Keratinocyte (primary cell): ENCODE measurements around the gene PER1. TPM values are rescaled to one million over a fixed set of nuclear protein-coding genes. Genes with fewer than 3 reads are reported as not detected.
A peak's percentile ranks its signal among the peaks of the same experiment; 100 is the strongest.

Experiments used
- DNase-seq: peaks from one replicate; pipeline ENCODE4 v3.0.0-alpha.2; 2011; ENCODE audit warnings: low read depth, missing footprints, low spot score
- FAIRE-seq: peaks from 2 replicates; lab custom pipeline; 2011; peaks lifted over from hg19 to GRCh38; lab: Jason Lieb, UNC
- H2AFZ ChIP-seq: 2 replicates; pipeline ENCODE4 v1.6.0; 2012; ENCODE audit warnings: low read length, control low read depth, inconsistent platforms; ENCODE audit not compliant: control insufficient read depth
- H3K27ac ChIP-seq: 2 replicates; pipeline ENCODE4 v1.5.1; 2011; ENCODE audit warnings: low read length; ENCODE audit not compliant: control insufficient read depth, insufficient read depth
- H3K27me3 ChIP-seq: 3 replicates; pipeline ENCODE4 v1.6.0; 2011; ENCODE audit warnings: low read length; ENCODE audit not compliant: control insufficient read depth, insufficient read depth; ENCODE audit errors: extremely low read depth
- H3K36me3 ChIP-seq, 2 experiments: 2 replicates in 1 of 2; 3 replicates in 1 of 2; pipeline ENCODE4 v1.5.1; 2011; ENCODE audit warnings: low read length in 2 of 2, mild to moderate bottlenecking in 1 of 2; ENCODE audit not compliant: control insufficient read depth in 2 of 2, insufficient read depth in 2 of 2; ENCODE audit errors: extremely low read depth in 1 of 2
- H3K4me1 ChIP-seq: 3 replicates; pipeline ENCODE4 v1.5.1; 2011; ENCODE audit warnings: low read length; ENCODE audit not compliant: control insufficient read depth, insufficient read depth; ENCODE audit errors: extremely low read depth
- H3K4me2 ChIP-seq: 3 replicates; pipeline ENCODE4 v1.6.0; 2011; ENCODE audit warnings: low read depth, low read length; ENCODE audit not compliant: control insufficient read depth, insufficient read depth; ENCODE audit errors: extremely low read depth
- H3K4me3 ChIP-seq, 3 experiments: fragments of 200-600 bp in 1 of 3; sonication (generic) in 1 of 3; 2 replicates in 2 of 3; 3 replicates in 1 of 3; pipeline ENCODE4 v1.5.1; 2011 to 2016; ENCODE audit warnings: low read length in 3 of 3, mild to moderate bottlenecking in 3 of 3, control low read depth in 2 of 3, inconsistent platforms in 1 of 3, low read depth in 1 of 3, mixed read lengths in 1 of 3, mixed run types in 1 of 3, moderate library complexity in 1 of 3; ENCODE audit not compliant: control insufficient read depth in 2 of 3, insufficient read depth in 2 of 3; ENCODE audit errors: extremely low read depth in 1 of 3
- H3K79me2 ChIP-seq: 2 replicates; pipeline ENCODE4 v1.6.0; 2012; ENCODE audit warnings: low read length; ENCODE audit not compliant: control insufficient read depth, insufficient read depth
- H3K9ac ChIP-seq: 3 replicates; pipeline ENCODE4 v1.6.0; 2011; ENCODE audit warnings: low read length; ENCODE audit not compliant: control insufficient read depth, insufficient read depth; ENCODE audit errors: extremely low read depth
- H3K9me1 ChIP-seq: 3 replicates; pipeline ENCODE4 v1.6.0; 2011; ENCODE audit warnings: low read length; ENCODE audit not compliant: control insufficient read depth, insufficient read depth; ENCODE audit errors: extremely low read depth
- H3K9me3 ChIP-seq: 2 replicates; pipeline ENCODE4 v1.5.1; 2012; ENCODE audit warnings: low read depth, low read length; ENCODE audit not compliant: control insufficient read depth
- H4K20me1 ChIP-seq: 3 replicates; pipeline ENCODE4 v1.6.0; 2011; ENCODE audit warnings: low read length; ENCODE audit not compliant: control insufficient read depth, insufficient read depth; ENCODE audit errors: extremely low read depth
- CTCF ChIP-seq, 3 experiments: IDR thresholded peaks in 1 of 3; conservative IDR thresholded peaks in 1 of 3; optimal IDR thresholded peaks in 1 of 3; 2 replicates in 2 of 3; 3 replicates in 1 of 3; pipeline versions ENCODE3 to v1.5.1; 2011; ENCODE audit warnings: low read length in 3 of 3, mild to moderate bottlenecking in 3 of 3, moderate library complexity in 2 of 3, control low read depth in 1 of 3, inconsistent platforms in 1 of 3; ENCODE audit not compliant: insufficient read depth in 2 of 3; ENCODE audit errors: extremely low read depth in 1 of 3
- EZH2 ChIP-seq: IDR thresholded peaks from one replicate; pipeline ENCODE4 v1.6.1; 2012; ENCODE audit warnings: inconsistent platforms, mild to moderate bottlenecking, low read length, moderate library complexity
- dilution Hi-C: fragments of 300-500 bp; cut with MboI; formaldehyde crosslinking; loops from one replicate; pipeline ENCODE4 v1.7.0; 2020; ENCODE audit warnings: low sequenced_read_pairs; ENCODE audit not compliant: extremely low pct_ligation_motif_present
- polyA plus RNA-seq, 5 experiments: library from polyadenylated mRNA; depleted of rRNA in 3 of 5; stranded (reverse) in 3 of 5; stranded (forward) in 1 of 5; unstranded in 1 of 5; fragments of >200 nt; gene quantifications; 1 replicate in 1 of 5; 2 replicates in 3 of 5; 3 replicates in 1 of 5; pipeline versions ENCODE4 v1.2.1 to v1.2.3, GENCODE V29; 2011 to 2012; ENCODE audit warnings: missing spikeins in 2 of 5, low read depth in 1 of 5, low replicate concordance in 1 of 5

Gene PER1
- polyA plus RNA-seq, 1 donor (not counting 4 experiments of a cell fraction or from before 2014, with no cell fraction given): 15.1 TPM

- H3K4me2 ChIP-seq: peak overlapping the region; percentile 65
- H3K9me1 ChIP-seq: peaks cover 3% of the 10 kb centered on the region
- peak overlapping the region; percentile 67 for H3K27ac ChIP-seq
- H3K9me3 ChIP-seq: no peaks in the 10 kb centered on the region
- peak overlapping the region; percentile 80 for H2AFZ ChIP-seq
- dilution Hi-C loops: no loop called here
- H3K9ac ChIP-seq: peak overlapping the region; percentile 50
- no peaks in the 10 kb centered on the region for H3K27me3 ChIP-seq
- no peaks in the 10 kb centered on the region for H3K79me2 ChIP-seq
- no peaks in the 10 kb centered on the region for H4K20me1 ChIP-seq
- H3K4me1 ChIP-seq: peaks cover 31% of the 10 kb centered on the region
- FAIRE-seq: peak; percentile 99
- no peak for TF ChIP-seq EZH2
- no peak for TF ChIP-seq CTCF (optimal IDR thresholded peaks at IDR 0.05 in 1 of 3, IDR thresholded peaks at IDR 0.05 in 1 of 3, conservative IDR thresholded peaks at IDR 0.05 in 1 of 3; ENCODE audit: extremely low read depth in 1 of 3, insufficient read depth in 2 of 3, low read length in 3 of 3)
- no peak for DNase-seq
- no peak overlapping the region for H3K4me3 ChIP-seq
- no peaks in the 10 kb centered on the region for H3K36me3 ChIP-seq
Observed at GRCh38 chr17:8105957-8106398, 46.2 kb downstream of the PER1 start.

DNA sequence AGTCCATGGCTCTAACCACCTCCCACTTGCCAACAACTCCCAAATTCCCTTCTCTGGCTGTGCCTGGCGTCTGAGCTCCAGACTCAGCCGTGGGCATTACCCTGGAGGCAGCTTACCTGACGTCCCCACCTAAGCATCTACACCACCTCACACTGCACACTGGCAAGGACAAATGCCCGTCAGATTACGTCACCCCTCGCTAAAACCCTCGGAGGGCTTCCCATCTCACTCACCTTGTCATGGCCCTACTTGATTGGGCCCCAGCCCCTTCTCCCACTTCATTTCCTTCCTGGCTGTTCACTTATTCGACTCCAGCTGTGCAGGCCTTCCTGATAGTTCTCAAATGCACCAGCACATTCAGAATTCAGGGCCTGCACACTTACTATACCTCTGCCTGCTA, 47.3 kb downstream of the PER1 start:
- FAIRE-seq: peak; percentile 57
- H3K9me1 ChIP-seq: peaks cover 3% of the 10 kb centered on the region
- H3K4me3 ChIP-seq: no peak overlapping the region
- no peak overlapping the region for H2AFZ ChIP-seq
- DNase-seq: no peak
- H3K4me1 ChIP-seq: peaks cover 29% of the 10 kb centered on the region
- no peak overlapping the region for H3K9ac ChIP-seq
- H4K20me1 ChIP-seq: no peaks in the 10 kb centered on the region
- H3K9me3 ChIP-seq: no peaks in the 10 kb centered on the region
- TF ChIP-seq CTCF (optimal IDR thresholded peaks at IDR 0.05 in 1 of 3, IDR thresholded peaks at IDR 0.05 in 1 of 3, conservative IDR thresholded peaks at IDR 0.05 in 1 of 3; ENCODE audit: extremely low read depth in 1 of 3, insufficient read depth in 2 of 3, low read length in 3 of 3): no peak
- no peak for TF ChIP-seq EZH2
- dilution Hi-C loops: no loop called here
- H3K27ac ChIP-seq: no peak overlapping the region
- no peaks in the 10 kb centered on the region for H3K36me3 ChIP-seq
- H3K79me2 ChIP-seq: no peaks in the 10 kb centered on the region
- H3K4me2 ChIP-seq: no peak overlapping the region
- H3K27me3 ChIP-seq: no peaks in the 10 kb centered on the region
